HuH-7 (cell line): Measurements from ENCODE around the gene CREM.
"Not testable (repeated sequence)": the region's sequence is repeated elsewhere in the genome, so short reads cannot be mapped to it uniquely, and the experiment has no call there.

Experiments
- DNase-seq: peaks from one replicate; pipeline ENCODE4 v3.0.0; 2011; ENCODE audit warnings: low spot score

CREM gene

DNA sequence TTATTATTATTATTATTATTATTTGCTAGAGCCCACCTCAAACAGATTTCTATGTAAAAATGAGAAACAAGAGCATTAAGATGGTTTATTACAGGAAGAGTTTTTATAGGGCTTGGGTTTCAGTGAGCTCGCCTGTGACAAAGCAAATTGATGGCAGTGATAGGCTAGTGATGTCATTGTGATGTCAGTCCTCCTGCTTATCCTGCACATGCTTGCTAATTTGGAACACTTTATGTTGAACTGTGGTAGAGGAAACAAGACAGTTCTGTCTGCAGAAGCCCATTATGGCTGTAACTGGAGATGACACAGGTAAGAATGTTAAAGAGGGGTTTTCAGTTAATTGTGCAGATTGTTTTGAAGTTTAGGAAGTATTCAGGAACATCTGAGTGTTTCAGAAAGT is 68.3 kb downstream of the CREM start:
- no peak for DNase-seq

- peak; percentile 69 for DNase-seq
These were observed 69.0 kb downstream of the CREM start for GRCh38 chr10:35195361-35196306.

GRCh38 chr10:35200487-35200886 is 73.8 kb downstream of the CREM start:
- no peak for DNase-seq

DNA sequence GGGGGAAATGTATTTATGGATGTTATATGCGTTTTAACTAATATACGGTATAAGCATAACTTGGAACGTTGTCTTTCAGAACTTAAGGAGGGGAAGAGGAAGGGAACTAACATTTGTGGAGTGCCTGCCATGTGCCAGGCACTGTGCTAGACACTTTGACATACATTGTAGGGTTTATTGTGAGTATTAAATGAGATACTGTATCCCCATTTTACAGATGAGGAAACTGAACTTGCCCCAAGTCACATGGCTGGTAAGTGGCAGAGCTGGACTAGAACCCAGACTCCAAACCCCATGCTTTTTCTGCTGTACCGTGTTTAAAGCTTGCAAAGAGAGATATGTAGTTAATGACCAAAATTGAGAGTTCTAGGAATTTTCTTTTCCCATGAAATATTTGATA is 74.6 kb downstream of the CREM start:
- DNase-seq = no peak

DNA sequence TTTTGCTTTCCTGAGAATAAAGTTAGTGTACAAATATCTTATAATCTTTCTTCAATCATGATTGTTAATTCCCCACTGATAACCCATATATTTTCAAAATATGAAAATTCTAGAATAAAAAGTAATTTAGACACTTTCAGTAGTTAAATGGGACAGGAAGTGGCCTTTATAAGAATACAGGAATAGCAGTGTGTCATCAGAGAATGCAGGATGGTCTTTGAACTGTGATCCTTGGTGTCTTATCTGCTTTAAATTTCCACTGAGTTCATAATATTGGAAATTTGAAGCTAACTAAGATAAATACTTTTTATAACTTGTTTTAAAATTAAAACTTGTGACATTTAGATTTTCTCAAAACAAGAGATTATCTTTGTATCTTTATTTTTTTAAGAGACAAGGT is 75.4 kb downstream of the CREM start:
- no peak for DNase-seq

DNA sequence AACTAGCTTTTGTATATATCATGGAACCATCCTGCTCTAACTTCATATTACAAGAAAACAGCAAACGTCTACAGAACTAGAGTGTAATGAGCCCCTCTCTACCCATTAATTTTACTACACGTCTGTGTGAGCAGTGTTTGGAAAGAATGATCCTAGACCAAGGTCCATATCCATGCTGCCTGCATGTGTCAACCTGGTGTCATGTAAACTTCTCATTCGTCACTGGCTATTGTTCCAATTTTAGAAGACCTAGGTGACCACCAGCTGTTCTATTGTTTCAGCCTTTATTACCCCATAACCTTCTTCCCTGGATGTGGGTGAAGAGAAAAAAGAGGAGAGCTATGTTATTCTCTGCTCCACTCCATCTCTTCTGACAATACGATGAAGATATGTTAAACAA is 77.1 kb downstream of the CREM start:
- DNase-seq = no peak

DNA sequence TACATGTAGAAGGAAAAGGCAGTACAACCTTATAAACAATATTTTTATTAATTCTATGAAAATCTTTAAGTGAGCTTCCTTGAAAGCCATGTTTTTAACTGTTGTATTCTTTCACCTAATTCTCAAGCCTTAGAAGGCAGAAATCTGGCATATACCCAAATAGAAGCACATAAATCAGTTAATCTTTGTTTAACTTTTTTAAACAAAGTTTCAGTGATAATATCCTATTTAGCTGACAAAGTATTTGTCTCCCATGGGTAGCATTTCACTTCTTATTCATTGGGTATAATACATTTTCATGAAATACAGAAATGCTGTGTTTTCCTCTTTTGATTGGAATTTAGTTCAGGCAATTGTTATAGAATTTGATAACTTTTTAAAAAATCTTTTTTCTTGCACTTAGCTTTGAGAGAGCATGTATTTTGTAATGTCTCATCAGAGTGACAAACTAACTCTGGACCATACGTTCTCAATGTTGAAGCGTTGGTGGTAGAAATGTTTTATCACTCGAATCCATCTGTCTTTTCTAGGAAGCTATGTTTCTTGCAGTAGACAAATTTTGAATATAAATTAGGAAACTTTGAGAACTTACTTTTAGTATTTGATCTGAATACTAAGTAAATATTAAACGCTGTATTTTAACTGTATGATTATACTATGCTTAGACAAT is 78.1 kb downstream of the CREM start:
- no peak for DNase-seq

DNA sequence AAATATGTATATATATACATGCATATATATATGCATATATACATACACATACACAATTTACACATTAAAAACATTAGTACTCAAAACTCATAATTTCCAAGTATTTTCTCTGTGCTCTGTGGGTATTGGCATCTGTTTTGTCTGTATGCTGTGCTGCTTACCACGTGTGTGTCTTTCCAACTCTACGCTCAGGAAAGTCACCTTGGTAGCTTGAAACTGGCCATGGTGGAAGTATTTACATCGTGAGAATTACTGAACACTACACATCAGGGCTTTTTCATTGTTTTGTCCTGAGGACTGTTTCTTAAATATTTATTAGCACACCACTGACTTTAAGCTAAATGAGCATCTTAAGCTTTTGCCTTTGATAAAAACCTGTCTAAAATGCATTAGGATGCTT is 79.6 kb downstream of the CREM start:
- DNase-seq = no peak

DNA sequence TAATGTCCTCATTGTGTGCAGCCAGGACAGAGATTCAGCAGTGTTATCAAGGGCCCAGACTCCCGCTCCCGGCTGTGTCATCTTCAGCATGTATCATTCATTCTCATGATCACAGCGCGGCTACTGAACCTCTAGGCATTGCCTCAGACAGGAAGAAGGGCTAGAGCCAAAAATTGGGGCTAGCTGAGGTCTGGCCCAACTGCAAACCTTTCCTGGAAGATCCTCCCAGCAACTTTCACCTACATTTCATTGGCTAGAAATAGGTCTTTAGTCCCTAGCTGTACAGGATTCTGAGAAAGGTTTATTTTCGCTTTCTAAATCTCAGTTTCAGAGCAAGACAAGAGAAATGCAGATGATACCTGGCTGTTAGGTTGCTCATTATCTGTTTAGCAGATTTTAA is 81.9 kb downstream of the CREM start:
- no peak for DNase-seq

DNA sequence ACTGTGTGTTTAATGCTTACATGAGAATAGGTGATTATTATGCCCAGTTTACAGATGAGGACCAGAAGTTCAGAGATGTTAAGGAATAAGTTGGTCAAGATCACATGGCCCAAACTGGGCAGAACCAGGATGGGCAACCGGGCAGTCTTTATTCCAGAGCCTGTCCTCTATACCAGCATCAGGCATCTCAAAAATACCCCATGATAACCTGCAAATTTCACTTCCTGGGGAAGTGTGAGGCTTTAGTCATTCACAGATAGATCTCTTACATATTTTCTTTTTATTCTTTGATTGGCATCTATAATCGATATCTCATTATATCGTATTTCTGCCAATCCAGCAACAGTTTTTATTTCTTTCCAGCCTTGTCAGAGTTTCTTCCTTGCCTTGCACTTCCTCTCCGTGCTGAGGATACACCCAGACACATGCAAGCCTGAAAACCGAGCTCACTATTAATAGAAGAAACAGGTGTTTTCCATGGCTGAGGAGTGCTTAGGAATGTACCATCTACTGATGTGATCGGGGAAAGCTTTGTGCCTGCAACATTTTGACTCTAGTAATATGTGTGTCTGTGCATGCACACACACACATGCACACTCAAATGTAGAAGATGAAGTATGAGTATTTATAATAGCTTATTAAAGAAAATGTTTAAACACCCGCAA is 82.4 kb downstream of the CREM start:
- DNase-seq = no peak

DNA sequence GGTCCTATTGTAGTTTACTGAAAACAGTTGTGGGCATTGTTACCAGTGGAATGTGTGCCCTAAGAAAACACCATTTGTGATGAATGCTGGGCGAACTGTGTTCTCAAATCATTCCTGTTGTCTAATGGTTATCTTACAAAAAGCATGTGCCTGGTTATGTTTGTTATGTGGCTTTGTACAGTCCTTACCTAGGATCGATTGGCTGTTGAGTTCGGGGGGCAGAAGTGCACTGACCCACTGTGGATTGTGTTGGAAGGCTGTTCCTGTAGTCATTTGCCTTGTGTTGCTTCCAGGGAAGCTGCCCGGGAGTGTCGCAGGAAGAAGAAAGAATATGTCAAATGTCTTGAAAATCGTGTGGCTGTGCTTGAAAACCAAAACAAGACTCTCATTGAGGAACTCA is 84.3 kb downstream of the CREM start:
- DNase-seq = no peak

DNA sequence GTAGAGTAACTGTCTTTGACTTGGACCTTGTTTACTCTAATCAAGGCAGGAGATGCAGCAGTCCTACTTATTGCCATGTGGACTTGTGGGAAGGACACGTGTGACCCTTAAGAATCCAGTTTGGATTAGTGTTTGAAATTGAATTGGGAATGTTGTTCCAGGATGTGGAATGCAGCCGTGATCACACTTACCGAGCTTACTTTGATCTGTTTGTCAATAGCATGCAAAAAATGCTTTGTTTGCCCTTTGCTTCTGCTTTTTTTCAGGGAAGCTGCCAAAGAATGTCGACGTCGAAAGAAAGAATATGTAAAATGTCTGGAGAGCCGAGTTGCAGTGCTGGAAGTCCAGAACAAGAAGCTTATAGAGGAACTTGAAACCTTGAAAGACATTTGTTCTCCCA is 84.7 kb downstream of the CREM start:
- no peak for DNase-seq

DNA sequence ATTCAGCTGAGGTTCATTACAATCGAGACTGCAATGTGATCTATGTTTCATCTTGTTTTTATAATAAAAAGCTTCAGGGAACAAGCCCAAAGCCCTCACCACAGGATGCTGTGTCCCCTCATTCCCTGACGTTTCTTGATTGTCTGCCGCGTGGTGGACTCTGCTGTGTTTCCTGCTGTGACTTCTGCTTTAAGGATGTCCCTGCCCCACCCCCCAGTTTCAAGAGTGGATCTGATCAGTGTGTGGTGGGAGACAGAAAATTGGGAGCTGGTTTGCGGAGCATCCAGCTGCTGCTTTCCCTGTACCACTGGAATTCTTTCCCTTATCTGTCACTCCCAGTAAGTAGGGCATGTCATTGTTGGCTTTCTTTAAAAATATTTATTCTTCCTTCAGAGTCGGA is 86.2 kb downstream of the CREM start:
- no peak for DNase-seq

DNA sequence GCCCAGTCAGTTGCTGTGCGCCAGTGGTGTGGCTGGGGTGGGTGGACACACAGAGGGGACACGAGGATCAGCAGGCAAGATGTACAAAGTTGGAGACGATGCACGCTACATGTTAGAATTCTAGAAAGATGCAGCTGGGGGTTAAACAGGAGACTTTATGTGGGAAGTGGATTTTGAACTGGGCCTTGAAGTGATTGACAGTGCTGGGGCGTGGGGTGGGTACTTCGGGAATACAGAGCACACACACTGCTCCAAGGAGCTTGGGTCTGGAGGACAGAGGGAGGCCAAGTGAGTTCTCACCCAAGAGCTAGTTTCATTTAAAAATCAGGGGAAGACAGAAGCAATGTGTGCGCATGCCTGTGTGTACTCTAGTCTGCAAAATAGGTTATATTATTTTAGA is 87.1 kb downstream of the CREM start:
- no peak for DNase-seq

GRCh38 chr10:35214607-35215020 is 88.0 kb downstream of the CREM start:
- no peak for DNase-seq

DNA sequence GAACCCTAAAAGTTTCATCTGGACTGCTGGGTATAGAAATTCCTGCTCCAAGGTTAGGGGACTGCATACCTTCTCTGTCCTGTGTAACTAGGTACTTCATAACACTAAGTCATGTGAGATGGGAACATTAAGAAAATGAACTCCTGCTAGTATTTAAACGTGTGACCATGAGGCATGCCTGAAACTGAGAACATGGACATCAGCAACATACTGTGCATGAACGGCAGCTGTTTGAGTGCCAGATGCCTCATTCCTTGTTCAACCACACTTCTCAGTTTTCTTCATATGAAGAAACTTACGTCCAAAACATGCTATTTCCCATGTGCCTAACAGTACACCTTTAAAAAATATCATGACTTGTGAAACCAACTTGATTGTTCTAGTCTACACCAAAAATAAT is 88.5 kb downstream of the CREM start:
- no peak for DNase-seq

- no peak for DNase-seq
These were observed 89.8 kb downstream of the CREM start for GRCh38 chr10:35216303-35216905.

DNA sequence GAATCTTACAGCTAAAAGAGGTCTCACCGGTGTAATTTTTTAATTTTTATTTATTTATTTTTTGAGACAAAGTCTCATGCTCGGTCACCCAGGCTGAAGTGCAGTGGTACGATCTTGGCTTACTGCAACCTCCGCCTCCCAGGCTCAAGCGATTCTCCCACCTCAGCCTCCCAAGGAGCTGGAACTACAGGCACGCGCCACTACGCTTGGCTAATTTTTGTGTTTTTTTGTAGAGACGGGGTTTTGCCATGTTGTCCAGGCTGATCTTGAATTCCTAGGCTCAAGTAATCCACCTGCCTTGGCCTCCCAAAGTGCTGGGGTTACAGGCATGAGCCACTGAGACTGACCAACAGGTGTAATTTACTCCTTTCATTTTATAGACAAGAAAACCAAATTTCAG is 90.3 kb downstream of the CREM start:
- not testable (repeated sequence) for DNase-seq

GRCh38 chr10:35217455-35217854 is 90.8 kb downstream of the CREM start:
- no peak for DNase-seq

- peak; percentile 84 for DNase-seq
These were observed 91.8 kb downstream of the CREM start for GRCh38 chr10:35218339-35218955.

- DNase-seq = no peak
These were observed 92.6 kb downstream of the CREM start for GRCh38 chr10:35219292-35219691.
